GM10266 (cell line): ENCODE results near the gene TSPAN15.

Experiments
- DNase-seq: peaks from one replicate; pipeline ENCODE4 v3.0.0; 2012; ENCODE audit errors: extremely low spot score
- TF ChIP-seq, protein P1 (sequence below): IDR thresholded peaks from 2 replicates; pipeline ENCODE4 v1.5.1; 2012; ENCODE audit warnings: mild to moderate bottlenecking, low read depth; ENCODE audit not compliant: control insufficient read depth, insufficient read depth; ENCODE audit errors: missing control alignments

The TSPAN15 gene

DNA sequence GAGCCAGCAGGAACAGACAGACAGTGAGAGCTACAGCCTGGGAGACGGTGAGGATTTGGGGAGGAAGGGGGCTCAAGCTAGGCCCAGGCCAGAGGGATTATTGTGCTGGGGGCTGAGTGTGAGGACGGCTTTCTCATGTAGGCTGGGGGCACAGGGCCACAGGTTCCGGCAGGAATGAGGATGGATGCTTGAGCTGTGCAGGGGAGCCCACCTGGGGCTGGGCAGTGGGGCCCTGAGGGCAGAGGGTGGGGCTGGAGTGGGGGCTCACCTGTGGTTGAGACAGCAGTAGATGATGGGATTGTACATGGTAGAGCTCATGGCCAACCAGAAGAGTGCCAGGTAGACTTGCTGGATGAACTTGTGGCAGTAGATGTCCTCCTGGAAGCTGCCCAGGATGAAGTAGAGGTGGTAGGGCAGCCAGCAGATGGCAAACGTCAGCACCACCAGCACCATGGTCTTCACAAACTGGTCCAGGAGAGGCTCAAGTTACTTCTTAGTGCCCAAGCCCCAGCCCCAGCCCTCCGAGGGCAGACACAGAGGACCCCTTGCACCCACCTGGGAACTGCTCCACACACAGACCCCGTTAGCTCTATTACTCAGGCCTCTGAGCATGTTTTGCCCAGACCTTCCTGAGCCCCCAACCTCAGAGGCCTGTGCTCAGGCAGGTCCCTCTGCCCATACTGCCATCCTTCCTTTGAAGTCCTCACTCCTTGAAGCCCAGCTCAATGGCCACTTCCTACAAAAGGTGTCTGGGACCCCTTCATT is 44.3 kb upstream of the TSPAN15 start:
- no peak for DNase-seq
- TF ChIP-seq, protein P1, sequence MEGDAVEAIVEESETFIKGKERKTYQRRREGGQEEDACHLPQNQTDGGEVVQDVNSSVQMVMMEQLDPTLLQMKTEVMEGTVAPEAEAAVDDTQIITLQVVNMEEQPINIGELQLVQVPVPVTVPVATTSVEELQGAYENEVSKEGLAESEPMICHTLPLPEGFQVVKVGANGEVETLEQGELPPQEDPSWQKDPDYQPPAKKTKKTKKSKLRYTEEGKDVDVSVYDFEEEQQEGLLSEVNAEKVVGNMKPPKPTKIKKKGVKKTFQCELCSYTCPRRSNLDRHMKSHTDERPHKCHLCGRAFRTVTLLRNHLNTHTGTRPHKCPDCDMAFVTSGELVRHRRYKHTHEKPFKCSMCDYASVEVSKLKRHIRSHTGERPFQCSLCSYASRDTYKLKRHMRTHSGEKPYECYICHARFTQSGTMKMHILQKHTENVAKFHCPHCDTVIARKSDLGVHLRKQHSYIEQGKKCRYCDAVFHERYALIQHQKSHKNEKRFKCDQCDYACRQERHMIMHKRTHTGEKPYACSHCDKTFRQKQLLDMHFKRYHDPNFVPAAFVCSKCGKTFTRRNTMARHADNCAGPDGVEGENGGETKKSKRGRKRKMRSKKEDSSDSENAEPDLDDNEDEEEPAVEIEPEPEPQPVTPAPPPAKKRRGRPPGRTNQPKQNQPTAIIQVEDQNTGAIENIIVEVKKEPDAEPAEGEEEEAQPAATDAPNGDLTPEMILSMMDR: no peak

DNA sequence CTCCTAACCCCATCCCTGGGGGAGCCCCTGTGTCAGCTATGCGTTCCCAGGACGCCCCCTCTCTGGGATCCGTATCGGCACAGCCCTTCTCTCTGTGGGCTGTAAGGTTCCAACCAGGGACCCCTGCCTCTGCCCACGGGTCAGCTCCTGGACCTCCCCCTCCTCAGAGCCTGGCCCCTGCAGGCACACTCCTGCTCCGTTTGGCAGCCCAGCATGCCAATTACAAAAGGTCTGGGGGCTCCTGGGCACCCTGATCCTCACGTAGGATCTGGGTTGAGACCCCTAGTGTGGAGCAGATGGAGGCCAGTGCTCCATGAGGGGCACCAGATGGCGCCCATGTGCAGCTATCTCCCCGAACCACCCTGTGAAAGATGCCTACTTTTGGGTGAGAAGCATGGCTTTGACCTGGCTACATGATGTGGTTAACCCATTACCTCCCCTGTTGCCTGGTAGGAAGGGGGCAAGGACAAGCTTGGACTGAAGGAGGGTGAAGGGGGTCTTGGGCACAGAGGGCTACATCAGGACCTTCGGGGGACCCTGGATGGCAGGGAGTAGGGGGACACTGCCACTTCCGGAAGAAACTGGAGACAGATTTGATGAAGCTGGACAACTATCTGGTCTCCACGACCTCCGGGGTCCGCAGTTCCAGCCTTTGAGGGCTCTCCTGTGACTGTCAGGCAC is 43.5 kb upstream of the TSPAN15 start:
- TF ChIP-seq, protein P1: peak; percentile 36
- DNase-seq: peak; percentile 53

DNA sequence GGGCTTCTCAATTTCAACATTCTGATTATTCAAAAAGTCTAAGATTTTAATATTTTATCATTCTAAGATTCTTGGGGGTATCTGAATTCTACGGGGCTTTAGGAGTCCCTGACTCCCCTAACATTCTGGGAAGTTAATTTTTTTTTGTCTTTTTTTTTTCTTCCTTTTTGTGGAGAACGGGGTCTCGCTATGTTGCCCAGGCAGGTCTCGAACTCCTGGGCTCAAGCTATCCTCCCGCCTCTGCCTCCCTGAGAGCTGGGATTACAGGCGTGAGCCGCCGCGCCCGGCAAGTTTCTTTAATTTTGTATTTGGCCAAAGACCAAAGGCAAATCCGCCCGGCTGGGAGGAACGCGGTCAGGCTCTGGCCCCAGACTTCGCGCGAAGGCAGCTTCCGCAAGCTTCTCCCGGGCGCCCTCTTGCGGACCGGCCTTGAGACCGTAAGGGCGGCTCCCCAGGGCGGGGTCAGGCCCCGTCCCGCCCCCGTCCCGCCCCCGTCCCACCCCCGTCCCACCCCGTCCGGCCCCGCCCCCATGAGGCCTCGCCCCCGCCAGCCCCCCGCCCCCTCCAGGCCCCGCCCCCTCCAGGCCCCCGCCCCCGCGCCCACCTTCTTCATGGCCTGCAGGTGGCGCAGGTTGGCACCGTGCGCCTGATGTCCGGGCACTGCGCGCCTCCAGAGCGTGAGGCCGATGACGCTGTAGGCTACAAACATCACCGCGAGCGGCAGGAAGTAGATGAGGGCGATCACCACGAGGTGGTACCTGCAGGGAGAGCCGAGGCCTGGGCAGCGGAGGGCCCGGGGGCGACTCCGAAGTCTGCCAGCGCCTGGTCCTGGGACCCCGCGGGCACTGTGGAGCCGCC is 42.7 kb upstream of the TSPAN15 start:
- DNase-seq: peak; percentile 96
- TF ChIP-seq, protein P1: peak; percentile 83

DNA sequence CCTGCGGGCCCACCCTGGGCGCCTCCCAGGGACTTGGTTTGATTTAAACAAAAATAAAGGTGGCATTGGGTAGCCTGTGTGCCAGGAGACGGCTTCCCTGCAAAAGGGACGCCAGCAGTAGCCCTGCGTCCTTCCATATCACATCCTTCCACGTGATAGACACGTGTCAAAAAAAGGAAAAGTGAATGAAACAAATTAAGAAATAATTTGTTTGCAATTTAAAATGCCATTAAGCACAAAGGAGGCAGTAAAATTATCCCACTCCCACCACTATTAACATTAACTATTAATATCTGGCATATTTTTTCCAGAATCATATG is 42.1 kb upstream of the TSPAN15 start:
- no peak for DNase-seq
- TF ChIP-seq, protein P1: no peak

DNA sequence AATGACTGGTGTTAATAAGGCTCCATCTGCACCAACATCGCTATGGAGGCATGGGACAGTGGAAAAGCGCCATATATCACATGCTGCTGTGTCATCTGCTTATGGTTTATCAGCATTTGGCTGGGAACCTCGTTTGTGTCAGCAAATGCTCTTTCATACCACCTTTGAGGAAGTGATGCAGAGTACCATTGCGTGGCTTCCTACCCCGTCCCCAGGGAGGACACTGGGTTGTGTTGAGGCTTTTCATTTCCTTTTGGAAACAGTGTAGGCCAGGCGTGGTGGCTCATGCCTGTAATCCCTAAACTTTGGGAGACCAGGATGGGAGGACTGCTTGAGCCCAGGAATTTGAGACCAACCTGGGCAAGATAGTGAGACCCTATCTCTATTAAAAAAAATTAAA is 41.3 kb upstream of the TSPAN15 start:
- TF ChIP-seq, protein P1: no peak
- no peak for DNase-seq

DNA sequence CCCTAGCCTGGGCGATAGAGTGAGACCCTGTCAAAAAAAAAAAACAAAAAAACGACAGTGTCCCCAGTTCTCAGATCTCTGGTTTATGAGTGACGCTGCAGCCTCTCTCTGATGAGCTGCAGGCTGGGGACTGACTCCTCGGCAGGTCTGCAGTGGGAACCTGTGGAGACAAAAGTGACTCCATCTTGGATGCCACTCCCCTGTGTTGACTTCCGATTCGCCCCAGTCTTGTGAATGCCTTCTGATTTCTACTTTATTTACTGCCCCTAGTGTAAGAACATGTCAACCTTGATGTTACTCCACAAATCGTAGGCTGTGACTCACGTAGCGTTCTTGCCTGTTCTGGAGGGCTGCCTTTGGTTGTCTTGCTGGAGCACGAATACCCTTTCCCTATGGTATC is 40.8 kb upstream of the TSPAN15 start:
- DNase-seq: no peak
- TF ChIP-seq, protein P1: no peak
